C1 segment of cervical spinal cord (tissue), 14 donors: Measurements from ENCODE around the gene MOGAT3.

Source experiments
- DNase-seq, 14 donors: peaks; one replicate each; lab custom pipeline; 2025; lab: John Stamatoyannopoulos, UW

Gene MOGAT3

DNA sequence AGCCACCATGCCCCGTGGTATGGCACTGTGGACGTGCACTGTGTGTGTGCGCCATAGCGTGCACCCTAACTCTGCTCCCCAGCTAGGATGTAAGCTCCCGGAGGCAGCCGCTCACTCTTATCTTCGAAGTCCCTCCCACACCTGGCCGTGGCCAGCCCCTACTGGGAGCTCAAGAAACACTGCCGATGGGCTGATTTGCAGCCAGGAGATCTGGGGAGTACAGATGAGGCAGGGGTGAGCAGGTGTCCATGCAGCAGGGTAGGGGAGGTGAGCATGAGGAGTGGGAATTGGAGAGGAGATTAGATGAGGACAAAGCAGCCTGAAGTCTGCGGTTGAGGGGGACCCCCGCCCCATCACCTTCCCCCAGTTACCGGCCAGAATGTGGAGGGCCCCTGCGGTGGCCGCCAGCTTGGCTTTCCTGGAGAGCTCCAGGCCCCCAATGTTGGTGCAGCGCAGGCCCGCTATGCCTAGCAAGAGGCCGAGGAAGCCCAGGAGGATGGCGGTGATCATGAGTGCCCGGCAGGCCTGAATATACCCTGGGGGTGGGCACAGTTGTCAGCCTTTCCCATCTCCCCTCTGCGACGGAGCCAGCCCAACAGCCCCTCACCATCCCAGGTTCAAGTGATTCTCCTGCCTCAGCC is 33.2 kb upstream of the MOGAT3 start:
- no peak for DNase-seq

DNA sequence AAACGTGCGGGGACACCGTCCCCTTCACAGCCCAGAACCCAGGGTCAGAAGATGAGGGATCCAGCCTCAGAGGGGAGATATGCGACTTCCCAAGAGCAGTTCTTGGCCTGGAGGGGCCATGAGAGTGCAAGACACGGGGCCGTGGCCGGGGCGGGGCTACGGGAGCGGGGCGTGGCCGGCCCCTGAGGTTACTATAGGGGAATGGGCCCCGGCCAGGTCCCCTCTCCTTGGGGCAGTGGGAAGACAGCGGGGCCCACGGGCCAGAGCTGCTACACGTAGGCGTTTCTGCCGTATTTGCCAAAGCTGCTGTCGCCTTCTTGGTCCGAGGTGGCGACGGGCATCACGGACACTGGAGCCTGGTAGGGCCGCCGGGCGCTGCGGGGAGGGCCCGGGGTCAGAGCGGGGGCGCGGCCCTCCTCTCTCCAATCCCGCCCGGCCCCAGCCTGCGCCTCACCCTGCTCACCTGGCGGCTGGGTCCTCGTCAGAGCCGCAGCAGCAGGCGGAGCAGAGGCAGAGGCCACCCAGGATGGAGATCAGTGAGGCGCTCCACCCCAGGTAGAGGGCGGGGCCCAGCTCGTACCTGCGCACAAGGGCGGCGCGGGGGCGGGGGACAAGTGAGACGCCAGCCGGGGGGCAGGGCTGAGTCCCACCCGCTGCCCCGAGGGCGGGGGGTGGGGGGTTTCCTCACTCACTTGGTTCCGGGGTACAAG is 31.5 kb upstream of the MOGAT3 start:
- DNase-seq = peak in 1 of 14 donors; percentile 33

DNA sequence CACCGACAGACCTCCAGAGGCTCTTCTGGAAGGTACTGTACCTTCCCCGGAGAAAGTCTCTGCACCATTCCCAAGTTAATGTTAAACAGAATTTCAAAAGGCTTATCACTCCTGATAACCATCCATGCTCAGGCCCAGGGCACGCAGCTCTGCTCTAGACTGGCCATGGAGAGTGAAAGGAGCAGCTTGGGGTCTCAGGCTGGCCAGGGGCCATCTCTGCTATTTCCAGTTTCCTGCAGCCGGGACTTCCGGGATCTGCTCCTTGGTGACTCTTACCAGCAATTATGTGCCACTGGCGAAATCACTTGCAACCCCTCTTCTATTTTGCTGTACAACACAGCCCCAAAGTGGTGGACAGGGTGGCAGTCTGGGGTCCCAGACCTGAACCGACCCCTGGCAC is 30.8 kb upstream of the MOGAT3 start:
- DNase-seq = no peak

DNA sequence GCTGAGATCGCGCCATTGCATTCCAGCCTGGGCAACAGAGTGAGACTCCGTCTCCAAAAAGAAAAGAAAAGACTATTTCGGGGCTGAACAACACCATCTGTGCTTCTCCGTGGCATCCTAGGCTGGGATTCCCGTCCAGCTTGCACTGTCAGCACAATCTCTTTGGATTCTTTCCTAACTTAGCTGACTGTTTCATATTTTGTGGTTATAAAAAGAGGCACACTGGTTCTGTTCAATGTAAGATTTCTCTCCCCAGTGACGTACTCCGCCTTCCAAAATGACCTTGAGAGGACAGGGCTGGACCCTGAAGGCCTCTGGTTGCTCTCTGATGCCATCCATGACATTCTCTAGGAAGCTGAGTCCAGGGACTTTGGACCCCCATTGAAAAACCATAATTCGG is 25.9 kb upstream of the MOGAT3 start:
- no peak for DNase-seq

DNA sequence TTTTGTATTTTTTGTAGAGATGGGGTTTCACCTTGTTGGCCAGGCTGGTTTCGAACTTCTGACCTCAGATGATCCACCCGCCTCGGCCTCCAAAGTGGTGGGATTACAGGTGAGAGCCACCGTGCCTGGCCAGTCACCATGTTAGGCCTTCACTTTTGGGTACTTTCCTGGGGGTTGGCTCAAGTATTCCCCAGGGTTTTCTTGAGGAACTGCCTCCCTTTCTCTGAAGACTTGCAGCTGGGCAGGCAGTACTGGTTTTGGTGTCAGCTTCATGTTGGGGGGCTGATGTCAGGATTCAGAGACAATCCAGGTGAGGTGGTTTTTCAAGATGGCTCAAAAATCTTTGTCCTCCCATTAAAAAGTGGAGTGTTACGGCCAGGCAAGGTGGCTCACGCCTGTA is 24.8 kb upstream of the MOGAT3 start:
- no peak for DNase-seq

DNA sequence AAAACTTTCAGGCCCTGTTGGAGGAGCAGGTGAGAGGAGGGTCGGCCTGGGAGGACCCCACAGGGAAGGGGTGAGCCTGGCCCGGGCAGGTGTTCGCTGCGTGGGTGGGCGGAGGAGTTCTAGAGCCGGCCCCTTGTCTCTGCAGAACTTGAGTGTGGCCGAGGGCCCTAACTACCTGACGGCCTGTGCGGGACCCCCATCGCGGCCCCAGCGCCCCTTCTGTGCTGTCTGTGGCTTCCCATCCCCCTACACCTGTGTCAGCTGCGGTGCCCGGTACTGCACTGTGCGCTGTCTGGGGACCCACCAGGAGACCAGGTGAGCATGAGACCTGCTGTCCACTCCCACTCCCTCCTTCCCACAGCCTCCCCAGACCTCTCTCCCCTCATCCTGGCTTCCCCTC is 22.7 kb upstream of the MOGAT3 start:
- no peak for DNase-seq

DNA sequence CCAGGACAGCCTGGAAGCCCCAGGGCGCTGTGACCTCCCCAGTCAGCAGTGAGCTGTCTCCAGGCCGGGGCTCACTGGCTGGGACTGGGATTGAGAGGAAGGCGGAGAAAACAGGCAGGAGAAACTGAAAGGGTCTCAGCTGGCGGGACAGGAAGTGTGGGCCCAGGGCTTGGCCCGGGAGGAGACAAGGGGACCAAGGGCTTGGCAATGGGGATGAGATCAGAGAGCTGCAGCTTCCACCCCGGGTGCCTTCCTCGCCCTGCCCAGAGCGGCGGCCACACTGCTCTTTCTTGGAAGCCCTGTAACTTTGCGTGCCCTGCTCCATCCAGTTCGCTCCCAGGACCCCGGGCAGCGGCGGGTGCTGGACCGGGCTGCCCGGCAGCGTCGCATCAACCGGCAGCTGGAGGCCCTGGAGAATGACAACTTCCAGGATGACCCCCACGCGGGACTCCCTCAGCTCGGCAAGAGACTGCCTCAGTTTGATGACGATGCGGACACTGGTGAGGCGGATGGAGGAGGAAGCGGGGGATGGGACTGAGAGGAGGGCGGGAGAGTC is 21.5 kb upstream of the MOGAT3 start:
- no peak for DNase-seq

DNA sequence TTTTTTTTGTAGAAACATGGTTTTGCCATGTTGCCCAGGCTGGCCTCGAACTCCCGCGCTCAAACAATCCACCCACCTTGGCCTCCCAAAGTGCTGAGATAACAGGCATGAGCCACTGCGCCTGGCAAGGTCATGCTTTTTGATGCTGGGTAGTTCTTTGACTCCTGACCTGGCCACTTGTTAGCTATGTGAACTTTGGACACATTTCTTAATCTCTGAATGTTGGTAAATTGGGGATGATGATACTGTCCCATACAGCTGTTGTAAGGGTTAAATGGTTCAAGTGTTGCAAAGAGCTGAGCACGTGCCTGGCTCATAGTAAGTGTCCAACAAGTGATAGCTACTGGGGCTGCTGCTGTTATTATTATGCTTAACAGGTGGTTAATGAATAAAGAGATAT is 19.5 kb upstream of the MOGAT3 start:
- no peak for DNase-seq

DNA sequence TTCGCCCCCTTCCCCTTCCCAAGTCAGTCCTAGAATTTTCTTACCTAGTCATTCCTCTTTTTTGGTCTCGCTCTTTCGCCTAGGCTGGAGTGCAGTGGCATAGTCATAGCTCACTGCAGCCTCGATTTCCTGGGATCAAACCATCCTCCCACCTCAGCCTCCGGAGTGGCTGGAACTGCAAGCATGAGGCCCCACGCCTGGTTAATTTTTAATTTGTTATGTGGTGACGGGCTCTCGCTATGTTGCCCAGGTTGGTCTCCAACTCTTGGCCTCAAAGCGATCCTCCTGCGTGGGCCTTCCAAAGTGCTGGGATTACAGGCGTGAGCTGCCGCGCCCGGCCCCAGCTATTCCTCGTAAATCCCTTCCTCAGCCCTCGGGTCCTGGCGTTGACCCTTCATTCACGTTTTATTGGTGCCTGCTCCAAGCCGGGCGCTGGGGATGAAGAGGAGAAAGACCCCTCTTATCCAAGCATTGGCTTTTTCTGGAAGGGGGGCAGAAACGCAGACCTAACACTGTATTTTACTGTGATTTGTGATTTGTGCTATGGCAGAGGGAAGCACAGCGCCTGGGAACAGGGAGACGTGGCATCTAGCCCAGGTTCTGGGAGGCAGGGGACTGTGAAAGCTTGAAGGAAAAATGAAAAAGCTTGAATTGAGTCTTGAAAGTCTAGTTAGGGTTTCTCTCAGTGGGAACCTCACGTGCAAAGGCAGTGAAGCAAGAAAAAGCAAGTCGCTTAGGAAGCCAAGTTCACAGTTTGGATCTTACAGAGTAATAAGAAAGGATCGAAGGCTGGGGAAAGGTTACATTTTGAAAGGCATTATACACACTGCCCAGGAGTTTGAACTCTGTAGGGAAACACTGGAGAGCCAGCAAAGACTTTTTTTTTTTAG is 17.6 kb upstream of the MOGAT3 start:
- no peak for DNase-seq

DNA sequence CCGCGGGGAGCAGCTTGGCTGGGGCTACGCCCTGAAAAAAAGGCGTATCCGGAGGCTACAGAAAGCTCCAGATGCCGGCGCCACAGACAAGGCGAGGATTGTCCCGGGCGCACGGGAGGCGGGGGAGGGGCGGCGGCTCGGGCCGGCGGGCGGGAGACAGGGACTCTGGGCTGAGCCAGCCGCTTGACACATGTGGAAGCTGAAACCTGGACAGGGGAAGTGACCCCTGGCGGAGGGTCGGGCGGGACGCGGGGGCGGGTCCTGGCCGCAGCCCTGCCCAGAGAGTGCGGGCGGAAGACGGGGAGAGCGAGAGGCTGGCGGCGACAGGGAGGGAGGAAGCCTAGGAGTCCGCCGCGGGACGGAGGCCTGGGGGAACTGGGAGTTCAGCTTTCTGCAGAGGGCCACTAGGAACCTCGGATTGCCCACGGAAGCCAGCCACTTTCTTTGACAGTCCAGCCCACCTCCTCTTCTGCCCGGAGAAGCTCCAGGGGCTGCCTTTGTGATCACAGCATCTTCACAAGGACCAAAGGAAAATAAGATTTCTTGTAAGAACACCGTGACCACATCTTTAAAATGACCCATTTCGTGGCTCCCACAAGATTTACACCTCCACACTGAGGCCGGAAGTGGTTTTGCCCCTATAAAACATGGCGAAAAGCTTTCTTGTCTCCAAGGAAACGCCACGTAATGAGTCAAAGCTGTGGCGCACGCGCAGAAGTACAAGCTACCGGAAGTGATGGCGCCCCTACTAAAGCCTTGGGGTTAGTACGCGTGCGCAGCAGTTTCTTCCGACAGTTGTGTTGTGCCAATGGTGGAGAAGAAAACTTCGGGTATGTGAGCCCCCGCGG is 16.8 kb upstream of the MOGAT3 start, which contains the start of the genes PLOD3 and ZNHIT1:
Gene PLOD3 (minus strand): TSS at position 194 of the 848 bp plus-strand sequence. CDS start 307 bp downstream, outside the sequence.
Gene ZNHIT1 (plus strand): TSS at position 778 of the 848 bp plus-strand sequence. CDS start 31 bp downstream, at position 809.
- DNase-seq = peak; percentile 38 to 95 (median 90)

DNA sequence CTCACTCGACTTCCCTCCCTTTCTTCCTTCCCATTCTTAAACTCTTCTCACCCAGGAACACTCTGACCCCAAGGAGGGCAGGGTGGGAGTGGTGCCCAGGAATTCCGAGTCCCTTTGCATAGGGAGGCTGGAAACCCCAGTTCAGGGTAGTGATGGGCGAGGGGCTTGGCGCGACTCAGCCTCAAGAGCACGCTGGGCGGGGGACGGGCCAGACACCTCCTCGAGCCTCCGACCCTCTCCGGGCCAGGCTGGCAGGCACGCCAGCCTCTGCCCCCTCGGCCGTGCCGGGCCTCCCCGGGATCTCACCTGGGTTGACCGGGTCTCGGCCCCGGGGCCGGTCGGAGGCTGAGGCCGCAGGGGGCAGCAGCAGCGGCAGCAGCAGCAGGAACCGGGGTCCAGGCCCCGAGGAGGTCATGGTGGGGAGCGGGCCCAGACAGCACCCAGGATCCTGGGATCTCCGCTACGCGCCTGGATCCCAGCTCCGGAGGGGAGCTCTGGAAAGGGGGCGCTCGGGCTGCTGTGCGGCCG is 16.1 kb upstream of the MOGAT3 start:
- peak in 2 of 14 donors; percentile 48 to 57 for DNase-seq

DNA sequence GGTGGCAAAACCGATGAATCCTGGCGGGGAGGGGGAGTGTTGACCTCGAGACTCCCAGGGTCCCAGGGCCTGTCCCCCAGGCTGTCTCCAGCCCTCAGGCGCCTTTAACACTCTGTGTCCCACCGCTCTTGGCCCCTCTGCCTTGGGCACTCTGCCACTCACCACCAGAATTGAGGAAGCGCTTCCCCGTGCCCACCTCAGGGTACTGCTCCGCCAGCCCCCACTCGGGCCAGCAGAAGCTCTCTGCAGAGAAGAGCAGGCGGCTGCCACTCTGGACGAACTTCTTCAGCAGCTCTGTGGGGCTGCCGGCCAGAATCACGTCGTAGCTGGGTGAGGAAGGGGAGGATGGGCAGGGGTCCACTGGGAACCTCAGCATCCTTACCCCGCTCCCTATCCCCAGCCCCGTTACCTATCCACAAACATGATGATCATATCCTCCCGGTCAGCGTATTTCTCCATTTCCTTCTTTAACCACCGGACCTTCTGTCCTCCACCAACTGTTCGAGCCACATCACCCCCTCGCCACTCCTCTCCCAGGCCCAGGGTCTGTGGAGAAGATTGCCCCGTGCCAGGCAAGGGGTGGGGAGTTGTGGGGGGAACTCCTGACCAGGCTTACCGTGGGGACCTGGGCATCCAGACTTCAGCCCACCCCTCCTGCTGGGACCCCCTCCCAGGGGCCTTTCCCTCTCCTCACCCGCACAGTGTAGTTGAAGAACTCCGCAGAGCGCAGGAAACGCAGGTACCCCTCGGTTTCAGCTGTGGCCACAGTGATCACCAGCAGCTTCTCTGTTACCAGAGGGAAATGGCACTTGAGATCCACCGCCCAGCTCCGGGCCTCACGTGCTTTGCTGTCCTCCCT is 15.4 kb upstream of the MOGAT3 start:
- peak in 1 of 14 donors; percentile 53 for DNase-seq

DNA sequence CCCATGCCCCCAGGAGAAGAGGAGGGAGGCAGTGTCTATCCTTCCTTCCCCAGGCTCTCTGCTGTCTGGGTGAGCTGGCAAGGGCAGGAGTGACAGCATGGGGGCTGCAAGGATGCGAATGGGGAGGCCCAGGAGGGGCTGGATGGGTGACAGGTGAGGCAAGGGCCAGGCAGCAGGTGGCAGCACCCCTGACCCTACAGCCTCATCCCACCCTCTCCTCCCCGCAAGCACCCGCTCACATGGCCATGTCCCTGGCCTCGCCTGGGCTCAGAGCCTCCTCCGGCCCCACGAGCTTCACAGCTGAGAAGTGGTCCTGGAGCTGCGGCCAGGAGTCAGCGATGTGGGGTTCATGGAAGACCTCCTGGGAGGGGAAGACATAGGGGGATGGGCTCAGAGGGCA is 11.2 kb upstream of the MOGAT3 start:
- DNase-seq = no peak

DNA sequence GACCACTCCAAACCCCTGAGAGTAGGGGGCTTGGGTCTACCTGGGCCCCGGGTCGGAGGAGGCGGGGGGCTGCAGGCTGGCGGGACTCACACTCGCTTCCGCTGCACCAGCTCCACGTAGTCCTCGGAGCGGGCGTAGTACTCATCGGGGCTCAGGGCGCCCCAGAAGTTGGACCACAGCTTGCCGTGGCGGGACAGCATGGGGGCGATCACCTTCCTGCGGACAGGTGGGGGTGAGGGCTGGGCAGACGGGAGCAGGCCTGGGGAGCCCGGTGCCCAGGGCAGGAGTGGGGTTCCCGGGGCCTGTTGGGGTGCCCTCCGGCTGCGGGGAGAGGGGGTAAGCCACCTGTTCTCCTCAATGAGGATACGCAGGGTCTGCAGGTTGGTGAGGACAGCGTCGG is 10.7 kb upstream of the MOGAT3 start:
- DNase-seq = no peak

DNA sequence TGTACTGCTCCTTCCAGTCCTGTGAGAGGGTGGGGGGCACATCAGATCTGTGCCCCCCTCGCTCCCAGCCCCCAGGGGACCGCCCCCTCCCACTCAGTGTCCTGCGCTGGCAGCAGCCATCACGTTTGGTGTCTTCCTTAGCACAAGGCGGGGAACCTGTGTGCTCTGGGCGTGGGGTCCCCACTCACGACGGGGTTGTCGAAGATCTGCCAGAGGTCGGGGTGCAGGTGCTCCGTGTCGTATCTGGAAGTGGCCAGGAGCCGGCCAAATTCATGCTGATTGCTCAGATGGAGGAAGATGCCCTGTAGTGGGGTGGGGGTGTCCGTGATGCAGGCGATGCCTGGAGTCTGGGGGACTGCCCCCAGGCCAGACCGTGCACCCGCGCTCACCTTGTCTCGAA is 9.3 kb upstream of the MOGAT3 start:
- no peak for DNase-seq

DNA sequence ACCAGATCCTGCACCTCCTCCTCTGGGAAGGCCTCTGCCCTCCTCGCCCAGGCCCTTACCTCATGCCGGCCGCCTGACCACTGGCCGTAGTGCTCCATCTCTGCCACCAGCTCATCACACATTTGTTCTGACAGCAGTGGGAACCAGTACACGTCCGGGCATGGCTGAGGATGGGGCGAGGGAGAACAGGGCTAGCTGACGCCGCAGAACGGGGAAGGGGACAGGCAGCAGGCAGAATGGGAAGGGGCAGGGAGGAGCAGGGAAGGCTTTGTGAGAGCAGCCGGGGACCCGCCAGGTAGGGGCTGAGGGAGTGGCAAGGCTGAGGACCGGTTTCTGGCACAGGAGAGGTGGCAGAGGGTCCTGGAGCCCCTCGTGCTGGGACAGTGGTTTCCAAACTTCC is 8.0 kb upstream of the MOGAT3 start:
- no peak for DNase-seq

DNA sequence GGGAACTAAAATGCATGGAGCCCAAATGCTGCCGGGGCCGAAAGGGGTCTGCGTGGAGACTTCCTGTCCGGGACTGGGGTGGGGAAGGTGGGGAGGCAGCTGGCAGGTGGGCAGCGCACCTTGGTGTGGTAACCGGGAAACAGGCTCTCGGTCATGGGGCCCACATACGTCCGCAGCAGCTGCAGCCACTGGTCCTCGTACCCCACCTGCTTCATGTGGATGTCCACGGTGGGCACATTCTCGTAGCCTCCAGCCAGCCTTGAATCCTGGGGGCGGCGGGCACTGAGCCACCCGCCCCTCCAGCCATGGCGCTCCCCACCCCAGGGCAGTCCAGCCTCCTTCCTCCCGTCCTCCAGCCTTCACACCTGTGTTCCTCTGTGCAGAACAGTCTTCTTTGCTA is 6.6 kb upstream of the MOGAT3 start:
- no peak for DNase-seq

DNA sequence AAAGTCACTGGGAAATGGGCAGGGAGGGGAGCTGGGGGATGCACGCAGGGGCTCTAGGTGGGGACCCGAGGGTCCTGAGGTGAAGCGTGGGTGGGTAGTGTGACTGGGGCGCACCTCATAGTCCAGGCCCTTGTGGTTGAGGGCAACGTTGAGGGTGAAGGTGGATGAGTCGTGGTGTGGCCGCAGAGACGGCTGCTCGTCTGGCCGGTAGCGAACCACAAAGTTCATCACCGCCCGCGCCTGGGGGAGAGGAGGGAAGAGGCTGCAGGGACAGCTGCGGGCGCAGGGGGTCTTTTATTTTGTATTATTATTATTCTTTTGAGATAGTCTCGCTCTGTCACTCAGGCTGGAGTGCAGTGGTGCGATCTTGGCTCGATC is 5.8 kb upstream of the MOGAT3 start:
- DNase-seq = no peak

DNA sequence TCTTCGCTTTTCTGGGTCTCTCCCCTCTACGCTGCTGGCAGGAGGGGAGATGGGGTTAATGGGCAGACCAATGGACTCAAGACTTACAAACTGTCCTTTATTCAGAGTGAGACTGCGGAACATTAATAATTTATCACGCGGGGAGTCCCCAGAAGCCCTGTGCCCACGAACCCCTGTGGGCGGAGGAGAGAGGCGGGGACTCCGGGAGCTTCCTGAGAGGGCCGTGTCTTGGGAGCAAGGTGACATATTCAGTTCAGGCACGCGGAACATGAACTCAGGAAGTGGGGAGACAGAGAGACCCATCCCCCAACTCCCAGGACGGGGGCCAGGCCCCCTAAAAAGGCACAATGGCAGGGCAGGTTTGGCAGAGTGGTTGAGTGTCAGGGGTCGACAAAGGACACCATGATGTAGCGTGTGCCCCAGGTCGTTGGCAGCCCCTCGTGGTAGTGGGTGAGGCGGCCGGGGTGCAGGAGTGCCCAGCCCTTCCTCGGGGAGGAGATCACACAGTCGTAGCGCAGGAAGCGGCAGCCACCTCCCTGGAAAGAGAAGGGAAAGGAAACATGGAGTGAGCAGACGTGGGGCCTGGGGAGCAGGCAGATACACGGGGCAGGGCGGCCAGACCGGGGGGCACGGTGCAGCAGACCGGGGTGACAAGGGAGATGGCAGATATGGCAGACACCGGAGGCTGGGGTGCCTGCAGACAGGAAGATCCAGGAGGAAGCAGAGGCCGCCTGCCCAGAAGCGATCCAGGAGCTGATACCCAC is 5.2 kb upstream of the MOGAT3 start:
- DNase-seq = no peak
